NB4 (cell line): ENCODE data around the gene AUTS2.

ENCODE experiments used
- POLR2A ChIP-seq: IDR thresholded peaks from 2 replicates; pipeline ENCODE4 v1.6.1; 2011; ENCODE audit warnings: mild to moderate bottlenecking; ENCODE audit not compliant: insufficient read length; ENCODE audit errors: extremely low read depth
- TF ChIP-seq, protein P1 (sequence below): IDR thresholded peaks from one replicate; pipeline ENCODE4 v1.5.1; 2012; ENCODE audit warnings: low read depth, low read length

DNA sequence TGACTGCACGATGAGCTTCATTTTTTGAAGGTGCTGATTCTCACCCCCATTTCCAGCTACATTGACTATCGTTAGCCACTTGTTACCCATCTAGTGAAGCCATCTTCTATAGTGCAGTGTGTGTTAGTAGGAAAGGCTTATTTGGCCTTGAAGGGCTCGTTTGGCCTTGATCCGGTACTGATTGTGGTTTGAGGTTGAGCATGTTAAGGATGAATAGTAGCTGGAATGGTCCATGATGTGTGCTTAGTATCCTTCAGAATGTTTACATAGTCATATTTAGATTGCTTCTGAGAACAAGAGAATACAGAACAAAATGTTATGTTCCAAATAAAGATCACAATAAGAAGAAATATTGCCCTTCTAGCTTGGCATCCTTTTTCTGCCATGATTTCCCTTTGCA is 591.5 kb downstream of the AUTS2 start:
- no peak for TF ChIP-seq POLR2A
- TF ChIP-seq, protein P1, sequence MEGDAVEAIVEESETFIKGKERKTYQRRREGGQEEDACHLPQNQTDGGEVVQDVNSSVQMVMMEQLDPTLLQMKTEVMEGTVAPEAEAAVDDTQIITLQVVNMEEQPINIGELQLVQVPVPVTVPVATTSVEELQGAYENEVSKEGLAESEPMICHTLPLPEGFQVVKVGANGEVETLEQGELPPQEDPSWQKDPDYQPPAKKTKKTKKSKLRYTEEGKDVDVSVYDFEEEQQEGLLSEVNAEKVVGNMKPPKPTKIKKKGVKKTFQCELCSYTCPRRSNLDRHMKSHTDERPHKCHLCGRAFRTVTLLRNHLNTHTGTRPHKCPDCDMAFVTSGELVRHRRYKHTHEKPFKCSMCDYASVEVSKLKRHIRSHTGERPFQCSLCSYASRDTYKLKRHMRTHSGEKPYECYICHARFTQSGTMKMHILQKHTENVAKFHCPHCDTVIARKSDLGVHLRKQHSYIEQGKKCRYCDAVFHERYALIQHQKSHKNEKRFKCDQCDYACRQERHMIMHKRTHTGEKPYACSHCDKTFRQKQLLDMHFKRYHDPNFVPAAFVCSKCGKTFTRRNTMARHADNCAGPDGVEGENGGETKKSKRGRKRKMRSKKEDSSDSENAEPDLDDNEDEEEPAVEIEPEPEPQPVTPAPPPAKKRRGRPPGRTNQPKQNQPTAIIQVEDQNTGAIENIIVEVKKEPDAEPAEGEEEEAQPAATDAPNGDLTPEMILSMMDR, result no peak
